ENCODE results near the gene SORBS1.

The SORBS1 gene

DNA sequence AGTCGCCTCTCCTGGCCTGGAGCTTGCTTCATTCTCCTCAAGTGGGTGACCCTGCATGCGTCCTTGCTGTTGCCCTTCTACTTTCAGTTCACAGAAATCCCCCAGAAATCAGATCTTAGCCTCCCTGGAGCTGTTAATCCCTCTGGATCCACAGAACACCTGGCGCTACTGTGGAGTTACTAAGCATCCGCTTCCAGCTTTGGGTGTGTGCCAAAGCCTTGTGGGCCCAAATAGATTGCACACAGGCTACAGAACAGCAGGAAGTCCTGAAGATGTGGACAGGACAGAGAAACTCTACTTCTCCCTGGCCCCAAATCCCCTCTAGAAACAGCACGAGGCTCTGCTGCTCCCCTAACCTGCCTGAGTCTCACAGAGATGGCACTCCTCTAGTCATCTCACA, 233.8 kb downstream of the SORBS1 start:
- no peak for DNase-seq (ENCODE audit: low spot score)
- FAIRE-seq: no peak

GRCh38 chr10:95326396-95326795, 234.8 kb downstream of the SORBS1 start:
- DNase-seq (ENCODE audit: low spot score): no peak
- no peak for FAIRE-seq

- no peak for DNase-seq (ENCODE audit: low spot score)
- no peak for FAIRE-seq
Observed at GRCh38 chr10:95325863-95326262, 235.3 kb downstream of the SORBS1 start.

DNA sequence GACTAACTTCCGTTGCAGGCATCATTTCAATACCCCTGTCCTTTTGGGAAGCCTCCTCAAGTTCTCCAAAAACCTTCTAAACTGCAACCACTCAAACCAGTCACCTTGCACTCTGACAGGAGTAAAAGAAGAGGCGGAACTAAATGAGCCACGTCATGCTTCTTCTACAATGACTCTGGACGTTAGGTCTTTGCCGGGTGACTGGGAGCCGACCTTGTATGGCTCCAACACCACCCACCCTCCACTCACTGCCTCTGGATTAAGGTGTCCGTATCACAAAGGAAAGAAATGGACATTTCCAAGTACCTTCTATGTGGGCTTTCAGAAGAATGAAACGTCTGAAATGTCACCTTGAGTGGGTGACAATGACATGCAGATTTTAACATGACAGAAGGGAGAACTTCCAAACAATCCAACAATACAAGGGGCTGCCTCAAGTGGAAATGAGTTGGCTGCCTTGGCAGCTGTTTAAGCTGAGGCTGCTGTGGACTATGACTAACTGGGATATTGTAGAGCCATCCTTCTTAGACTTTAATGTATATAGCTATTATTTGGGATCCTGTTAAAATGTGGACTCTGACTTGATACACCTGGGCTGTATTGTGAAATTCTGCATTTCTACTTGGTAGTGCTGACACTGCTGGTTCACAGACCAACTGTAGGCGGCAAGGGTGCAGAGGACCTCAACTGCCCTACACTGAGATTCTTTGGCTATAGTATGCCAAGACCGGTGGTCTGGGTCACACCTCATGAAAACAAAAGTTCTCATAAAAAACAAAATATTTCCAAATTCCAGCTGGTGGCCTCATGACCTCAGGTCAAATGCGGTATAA, 236.5 kb downstream of the SORBS1 start:
- no peak for FAIRE-seq

DNA sequence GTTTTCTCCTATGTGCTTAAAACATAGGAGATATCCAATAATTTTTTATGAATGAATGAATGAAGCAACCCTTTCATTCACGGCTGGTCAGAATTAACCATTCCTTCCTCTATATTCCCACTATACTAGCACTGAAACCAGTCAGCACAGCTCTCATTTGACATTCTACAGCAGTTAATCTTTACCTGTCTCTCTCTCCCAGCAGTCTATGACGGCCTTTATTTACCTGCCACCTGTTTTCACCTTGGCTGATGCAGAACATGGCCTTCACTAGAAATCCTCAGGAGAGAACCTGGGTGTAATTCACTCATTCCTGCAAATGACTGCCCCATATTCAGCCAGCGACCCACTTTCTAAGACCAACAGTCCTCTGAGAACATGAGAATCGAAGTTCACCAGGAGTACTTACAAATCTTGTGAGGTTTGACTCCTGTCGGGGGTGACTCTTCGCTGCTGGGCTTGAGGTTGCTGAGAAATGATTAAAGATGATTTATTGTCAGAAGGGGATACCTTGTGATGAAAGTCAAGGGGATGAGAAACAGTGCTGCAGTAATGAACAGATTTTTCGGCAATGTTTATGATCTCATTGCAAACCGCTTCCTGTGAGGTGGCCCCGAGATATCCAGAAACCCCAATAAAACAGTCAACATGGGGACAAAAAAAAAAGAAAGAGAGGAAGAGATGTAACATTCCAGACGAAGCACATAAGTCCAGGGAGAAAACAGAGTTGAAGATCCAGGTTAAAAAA, 239.4 kb downstream of the SORBS1 start:
- DNase-seq (ENCODE audit: low spot score) (no peak), FAIRE-seq (no peak)

More for the DNA sequence above, 236.5 kb downstream of the SORBS1 start:
- no peak for DNase-seq (ENCODE audit: low spot score)

DNA sequence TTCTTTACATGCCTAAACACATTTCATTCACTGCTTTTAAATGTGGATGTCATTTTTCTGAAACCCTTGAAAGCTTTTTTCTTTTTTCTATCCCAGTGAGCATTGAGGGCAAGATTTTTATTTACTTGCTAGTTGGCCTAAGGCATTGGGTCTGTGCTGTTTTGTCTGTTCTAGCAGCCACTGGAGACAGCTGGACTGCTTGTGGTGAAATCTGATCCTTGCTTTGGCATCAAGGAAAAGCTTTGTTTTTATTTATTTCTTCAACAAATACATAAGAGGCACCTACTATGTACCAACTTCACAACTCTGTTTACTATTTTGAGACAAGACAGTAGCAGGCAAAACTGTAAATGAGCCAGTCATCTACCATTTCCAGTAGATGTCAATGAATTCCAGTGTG, 241.9 kb downstream of the SORBS1 start:
- FAIRE-seq (no peak), DNase-seq (ENCODE audit: low spot score) (no peak)

DNA sequence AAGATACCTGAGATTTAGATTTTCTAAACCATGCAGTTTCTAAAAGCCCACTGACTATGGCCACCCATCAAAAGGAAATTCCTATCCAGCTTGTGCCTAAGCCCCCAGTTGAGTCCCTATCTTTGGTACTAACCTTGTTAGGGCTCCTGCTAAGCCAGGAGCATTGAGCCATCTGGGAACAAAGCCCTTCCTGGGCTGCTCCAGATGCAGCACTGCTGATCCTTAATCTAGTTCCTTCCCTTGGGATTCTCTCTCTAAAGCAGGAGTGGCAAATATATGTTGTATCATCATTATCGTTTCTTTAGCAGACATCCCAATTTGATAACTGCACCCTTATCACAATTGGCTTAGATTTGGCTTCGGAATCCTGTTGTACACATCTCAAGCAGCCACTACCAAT, 245.7 kb downstream of the SORBS1 start:
- FAIRE-seq (no peak), DNase-seq (ENCODE audit: low spot score) (no peak)

- no peak for DNase-seq (ENCODE audit: low spot score)
- no peak for FAIRE-seq
Observed at GRCh38 chr10:95314192-95314918, 246.8 kb downstream of the SORBS1 start.

DNA sequence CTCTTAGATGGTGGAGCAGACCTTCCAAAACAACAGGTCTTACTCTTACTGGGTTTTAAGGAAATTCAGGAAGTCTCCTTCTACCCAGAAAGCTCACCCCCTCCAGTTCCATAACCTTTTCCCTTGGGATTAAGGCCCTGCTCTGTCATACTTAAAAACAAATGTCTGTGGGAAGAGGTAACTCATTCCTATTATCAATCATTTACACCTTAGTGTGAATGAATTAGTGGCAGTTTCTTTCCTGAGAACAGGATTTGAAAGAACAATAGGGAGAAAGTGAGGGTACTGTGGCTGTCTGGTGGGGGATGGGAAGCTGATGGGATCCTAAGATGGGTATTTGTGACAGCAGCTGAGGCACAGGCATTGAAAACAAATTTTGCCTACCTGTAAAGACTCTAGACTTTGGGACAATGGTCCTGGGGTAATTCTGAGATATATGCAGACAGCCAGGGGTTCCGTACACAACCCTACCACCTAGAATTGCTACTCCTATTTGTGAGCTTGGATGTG, 248.1 kb downstream of the SORBS1 start:
- DNase-seq (ENCODE audit: low spot score) (no peak), FAIRE-seq (no peak)

DNA sequence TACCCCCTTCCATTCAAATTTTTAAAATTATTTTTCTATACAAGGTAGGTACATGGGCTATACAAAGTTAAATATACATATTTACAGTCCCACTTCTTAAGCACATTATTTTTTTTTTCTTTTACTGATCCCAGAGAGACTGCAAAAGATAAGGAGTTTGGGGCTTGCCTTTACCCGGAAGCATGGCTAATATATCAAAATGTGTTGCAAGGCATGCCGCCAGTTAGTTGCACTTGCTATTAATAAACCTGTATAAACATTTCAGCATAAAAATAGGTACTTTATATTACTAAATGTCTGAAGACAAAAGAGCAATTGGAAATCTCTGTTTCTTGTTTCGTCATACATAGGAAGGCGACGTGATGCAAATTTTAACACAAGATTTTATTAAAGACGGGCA, 248.9 kb downstream of the SORBS1 start:
- DNase-seq (ENCODE audit: low spot score) (no peak), FAIRE-seq (no peak)

DNA sequence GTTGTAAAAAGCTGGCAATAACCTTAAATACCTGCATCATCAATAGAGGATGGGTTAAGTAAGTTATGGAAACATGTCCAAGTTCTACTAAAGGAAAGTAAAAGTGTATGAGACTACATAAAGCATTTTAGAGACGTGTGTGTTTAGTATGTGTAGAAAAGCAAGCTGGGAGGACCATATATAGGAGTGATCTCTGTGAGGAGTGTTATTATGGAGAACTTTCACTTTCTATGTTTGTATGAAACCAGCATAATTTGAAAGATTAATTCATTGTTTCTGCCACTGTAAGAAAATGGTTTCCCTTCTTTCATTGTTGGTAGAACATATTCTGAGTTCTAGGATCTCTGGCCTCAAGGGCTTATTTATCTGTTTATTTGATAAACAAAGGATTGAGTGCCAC, 251.2 kb downstream of the SORBS1 start:
- DNase-seq (ENCODE audit: low spot score) (no peak), FAIRE-seq (no peak)

DNA sequence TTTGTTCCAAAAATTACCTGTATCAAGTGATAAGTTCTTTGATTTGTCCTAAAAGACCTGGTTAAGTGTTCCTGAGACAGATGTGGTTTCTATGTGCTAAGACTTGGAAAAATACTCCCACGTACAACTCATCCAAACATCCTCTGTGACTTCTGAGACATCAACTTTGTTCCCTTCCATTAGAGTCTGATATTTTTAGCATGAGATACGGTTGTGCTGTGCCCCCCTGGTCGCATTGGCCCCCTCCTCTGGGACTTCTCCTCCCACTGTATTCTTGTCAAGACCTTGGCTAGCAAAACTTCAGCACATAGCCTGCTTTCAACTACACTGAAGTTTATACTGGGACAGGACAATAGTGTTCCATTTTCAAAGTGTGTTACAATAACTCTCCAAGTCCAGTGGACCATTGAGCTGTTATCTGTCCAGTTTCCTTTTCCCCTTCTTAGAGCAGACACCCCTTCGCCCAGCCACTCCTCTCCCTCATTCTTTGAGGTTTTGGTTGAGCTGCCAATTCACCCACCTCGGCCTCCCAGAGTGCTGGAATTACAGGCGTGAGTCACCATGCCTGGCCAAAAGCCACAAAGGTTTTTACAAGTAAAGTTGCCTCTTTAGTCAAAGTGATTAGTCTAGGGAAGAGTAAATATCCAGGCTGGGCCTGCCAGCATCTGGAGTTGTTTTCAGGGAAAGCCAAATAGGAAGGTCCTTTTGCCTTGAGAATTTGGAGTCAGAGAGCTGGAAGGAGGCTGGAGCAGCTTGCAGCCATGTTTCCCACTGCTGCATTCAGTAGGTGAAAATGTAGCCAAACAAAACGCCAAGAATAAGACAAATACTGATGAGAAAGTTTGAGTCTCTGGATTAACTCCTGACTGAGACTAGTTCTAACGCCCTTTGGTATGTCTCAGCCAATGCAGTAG, 252.5 kb downstream of the SORBS1 start:
- DNase-seq (ENCODE audit: low spot score) (peak; percentile 96), FAIRE-seq (peak; percentile 98)

- DNase-seq (ENCODE audit: low spot score) (no peak), FAIRE-seq (no peak)
Observed at GRCh38 chr10:95306851-95307250, 254.3 kb downstream of the SORBS1 start.

GRCh38 chr10:95306318-95306650, 254.9 kb downstream of the SORBS1 start:
- FAIRE-seq (no peak), DNase-seq (ENCODE audit: low spot score) (no peak)

GRCh38 chr10:95305606-95306317, 255.4 kb downstream of the SORBS1 start:
- no peak for DNase-seq (ENCODE audit: low spot score)
- no peak for FAIRE-seq

DNA sequence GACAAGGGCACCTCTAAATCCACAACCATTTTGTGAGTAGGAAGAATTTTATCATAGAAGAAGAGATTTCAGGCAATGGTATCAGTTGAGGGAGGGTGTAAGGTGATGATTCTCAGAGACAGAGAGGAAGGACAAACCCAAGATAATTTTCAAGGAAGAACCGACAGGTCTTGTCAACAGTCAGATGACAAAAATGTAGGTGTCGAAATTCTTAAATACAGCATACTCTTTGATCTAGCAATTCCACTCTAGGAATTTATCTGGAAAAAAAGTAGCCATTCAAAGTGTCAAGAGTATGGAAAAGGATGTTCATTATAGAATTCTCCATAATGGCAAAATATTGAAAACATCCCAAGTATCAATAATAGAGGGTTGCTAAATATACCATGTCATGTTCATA, 256.2 kb downstream of the SORBS1 start:
- no peak for DNase-seq (ENCODE audit: low spot score)
- FAIRE-seq: no peak

GRCh38 chr10:95304463-95304862, 256.7 kb downstream of the SORBS1 start:
- DNase-seq (ENCODE audit: low spot score): no peak
- FAIRE-seq: no peak

DNA sequence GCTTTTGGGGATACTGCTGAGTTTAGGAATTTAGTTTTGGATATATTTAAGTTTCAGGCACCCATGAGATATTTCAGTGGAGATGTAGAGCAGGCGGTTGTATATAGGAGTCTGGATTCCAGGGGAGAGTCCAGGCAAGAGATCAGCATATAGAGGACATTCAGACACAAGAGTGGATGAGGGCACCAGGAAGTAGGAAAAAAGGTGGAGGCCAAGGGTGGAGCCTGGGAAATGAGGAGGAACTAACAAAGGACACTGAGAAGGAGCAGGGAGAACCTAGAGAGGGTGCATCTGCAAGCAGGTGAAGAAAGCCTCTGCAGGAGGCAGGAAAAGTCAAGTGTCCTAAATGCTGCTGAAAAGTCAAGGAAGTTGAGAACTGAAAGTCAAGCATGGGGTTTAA, 257.2 kb downstream of the SORBS1 start:
- no peak for DNase-seq (ENCODE audit: low spot score)
- FAIRE-seq: no peak

- DNase-seq (ENCODE audit: low spot score) (no peak), FAIRE-seq (no peak)
Observed at GRCh38 chr10:95303535-95303934, 257.6 kb downstream of the SORBS1 start.

DNA sequence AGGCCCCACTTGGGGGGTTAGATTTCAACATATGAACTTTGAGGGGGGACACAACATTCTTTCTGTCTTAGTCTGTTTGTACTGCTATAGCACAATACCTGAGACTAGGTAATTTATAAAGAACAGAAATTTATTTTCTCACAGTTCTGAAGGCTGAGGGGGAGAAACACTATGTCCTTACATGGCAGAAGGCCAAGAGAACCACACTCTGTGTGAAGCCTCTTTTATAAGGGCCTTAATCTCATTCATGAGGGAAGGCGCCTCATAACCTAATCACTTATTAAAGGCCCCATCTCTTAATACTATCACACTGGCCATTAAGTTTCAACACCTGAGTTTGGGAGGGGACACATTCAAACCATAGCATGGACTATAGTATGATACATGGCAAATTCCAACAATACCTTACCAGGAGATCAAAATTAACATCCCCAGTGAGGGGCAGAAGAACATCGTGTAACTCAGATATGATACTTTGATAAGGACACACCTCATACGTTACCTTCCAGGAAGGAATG, 261.1 kb downstream of the SORBS1 start:
- DNase-seq (ENCODE audit: low spot score) (no peak), FAIRE-seq (no peak)
